ENCODE results near the gene APOA5.

DNA sequence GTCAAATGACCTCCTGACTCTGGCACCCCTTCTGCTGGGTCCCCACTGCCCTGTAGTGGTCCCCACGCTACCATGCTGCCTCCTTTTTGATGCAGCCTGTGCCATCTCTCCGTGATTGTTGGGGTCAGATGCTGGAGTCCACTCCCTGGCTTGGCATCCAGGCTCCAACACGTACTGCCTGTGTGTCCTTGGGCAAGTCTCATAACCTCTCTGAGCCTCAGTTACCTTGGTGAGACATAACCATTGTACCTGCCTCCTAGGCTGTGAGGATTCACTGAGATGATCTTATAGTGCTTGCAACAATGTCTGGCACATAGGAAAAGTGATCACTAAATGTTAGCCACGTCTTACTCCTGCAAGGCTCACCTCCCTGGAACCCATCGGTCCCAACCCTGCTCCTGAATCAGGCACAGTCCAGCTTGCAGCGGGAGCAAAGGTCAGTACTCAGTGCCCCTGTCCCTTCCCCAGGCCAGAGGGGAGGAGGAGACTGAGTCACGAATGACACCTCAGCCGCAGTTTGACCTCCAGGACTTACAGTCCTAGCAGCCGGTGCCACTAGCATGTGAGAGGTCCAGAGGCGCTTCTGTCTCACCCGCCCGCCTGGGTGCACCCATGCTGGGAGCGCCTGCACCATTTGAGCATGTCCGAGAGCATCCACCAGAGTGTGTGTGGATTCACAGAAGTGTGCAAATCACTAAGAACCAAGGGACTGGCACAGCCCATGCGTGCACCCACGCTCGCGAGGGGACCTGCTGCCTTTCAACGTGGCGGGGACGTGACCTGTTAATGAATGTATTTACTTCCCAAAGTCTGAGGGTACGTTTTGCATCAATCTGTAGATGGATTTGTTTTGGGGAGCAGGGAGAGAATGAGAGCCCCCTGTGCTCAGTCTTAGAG lies 34.4 kb upstream of the APOA5 start:
- TF ChIP-seq TEAD4 (CRISPR knock-in tag; IDR thresholded peaks at IDR 0.05) (no peak), SP1 (CRISPR knock-in tag; conservative IDR thresholded peaks at IDR 0.05) (no peak)

Measured in WTC11 (cell line).